A549 (cell line): ENCODE measurements around the gene PRELP. TPM values are rescaled to one million over a fixed set of nuclear protein-coding genes. Genes with fewer than 3 reads are reported as not detected.

Experiments
- ATAC-seq, 2 experiments: fragments of 200-7000 bp in 1 of 2; fragments of >200 bp in 1 of 2; cut with Nextera tagmentation in 1 of 2; cut with Tn5 transposase in 1 of 2; 3 replicates each; pipeline versions ENCODE4 v1.8.0 to v1.9.1; 2018 to 2020; ENCODE audit warnings: mild to moderate bottlenecking in 1 of 2, moderate library complexity in 1 of 2
- CTCF ChIA-PET: fragments of 300-600 bp; sonication (Branson Sonifier 250); formaldehyde crosslinking; extraction: SDS; loops from one replicate; lab custom pipeline; 2021; ENCODE audit warnings: antibody characterized with exemption, inconsistent platforms; lab: Yijun Ruan, JAX
- POLR2A ChIA-PET: fragments of 350-600 bp; formaldehyde crosslinking; extraction: SDS; loops from one replicate; lab custom pipeline; 2021; ENCODE audit warnings: antibody characterized with exemption, inconsistent platforms; lab: Yijun Ruan, JAX
- DNase-seq, 2 experiments: peaks; one replicate each; pipeline versions ENCODE4 v3.0.0 to v3.0.0-alpha.2; 2011 to 2016; ENCODE audit warnings: low read depth in 1 of 2, low spot score in 1 of 2
- FAIRE-seq: peaks from 2 replicates; lab custom pipeline; 2011; peaks lifted over from hg19 to GRCh38; lab: Jason Lieb, UNC
- H3K27ac ChIP-seq, 2 experiments: fragments of >200 bp; sonication (Bioruptor Twin); formaldehyde crosslinking; 3 replicates each; pipeline ENCODE4 v1.5.1; 2016 to 2017
- H3K4me1 ChIP-seq: fragments of >200 bp; sonication (Bioruptor Twin); formaldehyde crosslinking; 3 replicates; pipeline ENCODE4 v1.6.1; 2016
- H3K4me2 ChIP-seq: fragments of >200 bp; sonication (Bioruptor Twin); formaldehyde crosslinking; 3 replicates; pipeline ENCODE4 v1.6.1; 2016
- H3K4me3 ChIP-seq: fragments of >200 bp; sonication (Bioruptor Twin); formaldehyde crosslinking; 3 replicates; pipeline ENCODE4 v1.5.1; 2016
- H3K9me3 ChIP-seq: fragments of >200 bp; sonication (Bioruptor Twin); formaldehyde crosslinking; 3 replicates; pipeline ENCODE4 v1.6.1; 2016
- BHLHE40 ChIP-seq: IDR thresholded peaks from 2 replicates; pipeline ENCODE4 v1.6.1; 2012; ENCODE audit warnings: low read depth, low read length, inconsistent platforms
- CBX8 ChIP-seq: fragments of 200-600 bp; sonication (generic); IDR thresholded peaks from 2 replicates; pipeline ENCODE4 v1.6.1; 2016
- CHD2 ChIP-seq: fragments of 150-350 bp; IDR thresholded peaks from 2 replicates; pipeline ENCODE4 v1.6.1; 2014; ENCODE audit warnings: low read length; ENCODE audit not compliant: partially characterized antibody
- EHF ChIP-seq: fragments of 250-450 bp; sonication (Bioruptor Pico); IDR thresholded peaks from 2 replicates; pipeline ENCODE4 v1.5.0; 2020; ENCODE audit warnings: mild to moderate bottlenecking
- EP300 ChIP-seq, 2 experiments: fragments of >200 bp; sonication (Bioruptor Twin); formaldehyde crosslinking; IDR thresholded peaks; 2 replicates in 1 of 2; 3 replicates in 1 of 2; pipeline ENCODE4 v1.6.1; 2016 to 2017
- FOSL2 ChIP-seq, 2 experiments: fragments of 450-650 bp in 1 of 2; fragments of >200 bp in 1 of 2; sonication (Bioruptor Twin) in 1 of 2; formaldehyde crosslinking; IDR thresholded peaks; 2 replicates each; pipeline versions ENCODE4 v1.5.0 to v1.6.1; 2016 to 2020; ENCODE audit warnings: mild to moderate bottlenecking in 1 of 2, moderate library complexity in 1 of 2
- JUN ChIP-seq, 2 experiments: fragments of >200 bp; sonication (Bioruptor Twin); formaldehyde crosslinking; IDR thresholded peaks; 2 replicates in 1 of 2; 3 replicates in 1 of 2; pipeline ENCODE4 v1.6.1; 2016 to 2017
- JUNB ChIP-seq: fragments of >200 bp; sonication (Bioruptor Twin); formaldehyde crosslinking; IDR thresholded peaks from 2 replicates; pipeline ENCODE4 v1.6.1; 2016
- KDM5A ChIP-seq: fragments of 200-600 bp; sonication (generic); IDR thresholded peaks from 2 replicates; pipeline ENCODE4 v1.6.1; 2016; ENCODE audit warnings: antibody characterized with exemption, mild to moderate bottlenecking
- MAZ ChIP-seq: fragments of 150-350 bp; IDR thresholded peaks from 2 replicates; pipeline ENCODE4 v1.6.1; 2014; ENCODE audit warnings: antibody characterized with exemption, low read depth, low read length, borderline replicate concordance
- NFE2L2 ChIP-seq: fragments of 150-350 bp; conservative IDR thresholded peaks from 2 replicates; pipeline ENCODE4 v1.6.1; 2014; ENCODE audit warnings: low read length
- NPAS2 ChIP-seq: fragments of 250-450 bp; sonication (Bioruptor Pico); IDR thresholded peaks from 2 replicates; pipeline ENCODE4 v1.8.0; 2022; ENCODE audit warnings: mild to moderate bottlenecking, moderate library complexity, borderline replicate concordance
- POLR2A ChIP-seq: IDR thresholded peaks from 2 replicates; pipeline ENCODE4 v1.6.1; 2012; ENCODE audit warnings: mild to moderate bottlenecking, low read length
- POLR2AphosphoS2 ChIP-seq: conservative IDR thresholded peaks from 2 replicates; pipeline ENCODE4 v1.6.1; 2012; ENCODE audit warnings: low read length, improper control_type of control experiment, inconsistent platforms
- RAD21 ChIP-seq, 2 experiments: fragments of >200 bp in 1 of 2; sonication (Bioruptor Twin) in 1 of 2; formaldehyde crosslinking in 1 of 2; IDR thresholded peaks in 1 of 2; conservative IDR thresholded peaks in 1 of 2; 2 replicates in 1 of 2; 3 replicates in 1 of 2; pipeline ENCODE4 v1.6.1; 2012 to 2018; ENCODE audit warnings: inconsistent platforms in 1 of 2
- RARB ChIP-seq: fragments of 250-450 bp; sonication (Bioruptor Pico); IDR thresholded peaks from 2 replicates; pipeline ENCODE4 v1.8.0; 2021; ENCODE audit warnings: mild to moderate bottlenecking, moderate library complexity
- RCOR1 ChIP-seq: fragments of 150-350 bp; IDR thresholded peaks from 2 replicates; pipeline ENCODE4 v1.6.1; 2014; ENCODE audit warnings: antibody characterized with exemption, low read length, low read depth
- SMC3 ChIP-seq: fragments of >200 bp; sonication (Bioruptor Twin); formaldehyde crosslinking; IDR thresholded peaks from 3 replicates; pipeline ENCODE4 v1.6.1; 2018; ENCODE audit warnings: inconsistent platforms
- TP53 ChIP-seq: fragments of 250-450 bp; sonication (Bioruptor Pico); IDR thresholded peaks from 2 replicates; pipeline ENCODE4 v1.5.0; 2021; ENCODE audit warnings: mild to moderate bottlenecking, moderate library complexity
- ZFP36 ChIP-seq: fragments of 450-650 bp; IDR thresholded peaks from 2 replicates; pipeline ENCODE4 v1.6.1; 2014; ENCODE audit warnings: borderline replicate concordance; ENCODE audit not compliant: partially characterized antibody
- ZNF302 ChIP-seq: fragments of 250-450 bp; sonication (Bioruptor Pico); IDR thresholded peaks from 2 replicates; pipeline ENCODE4 v1.9.0; 2021; ENCODE audit warnings: inconsistent platforms, mild to moderate bottlenecking, moderate library complexity
- WGBS: methylation state at CpG from one replicate; pipeline ENCODE4 v1.1.6; 2017; ENCODE audit errors: missing lambda C conversion rate; 5-methylcytosine and 5-hydroxymethylcytosine counted together
- polyA plus RNA-seq, 4 experiments: library from polyadenylated mRNA; depleted of rRNA in 3 of 4; stranded (reverse); fragments of >200 nt; fragmentation: RNase III in 1 of 4; extraction: RNeasy Plus Mini Kit Qiagen cat#74134 plus additional on column Dnase treatment in 1 of 4; gene quantifications; 2 replicates in 3 of 4; 3 replicates in 1 of 4; pipeline ENCODE4 v1.2.3, GENCODE V29; 2011 to 2017
- TF ChIP-seq, protein P1 (sequence below): fragments of >200 bp; sonication (Bioruptor Twin); formaldehyde crosslinking; IDR thresholded peaks from 3 replicates; pipeline ENCODE4 v1.5.1; 2016
- TF ChIP-seq, protein P2 (sequence below): IDR thresholded peaks from 2 replicates; pipeline ENCODE4 v1.6.1; 2012; ENCODE audit warnings: low read depth, borderline replicate concordance
- TF ChIP-seq, protein P3 (sequence below): IDR thresholded peaks from 2 replicates; pipeline ENCODE4 v1.6.1; 2012

Gene PRELP
- polyA plus RNA-seq, 2 of the 4 experiments (the other 2 are of a cell fraction): not detected

DNA sequence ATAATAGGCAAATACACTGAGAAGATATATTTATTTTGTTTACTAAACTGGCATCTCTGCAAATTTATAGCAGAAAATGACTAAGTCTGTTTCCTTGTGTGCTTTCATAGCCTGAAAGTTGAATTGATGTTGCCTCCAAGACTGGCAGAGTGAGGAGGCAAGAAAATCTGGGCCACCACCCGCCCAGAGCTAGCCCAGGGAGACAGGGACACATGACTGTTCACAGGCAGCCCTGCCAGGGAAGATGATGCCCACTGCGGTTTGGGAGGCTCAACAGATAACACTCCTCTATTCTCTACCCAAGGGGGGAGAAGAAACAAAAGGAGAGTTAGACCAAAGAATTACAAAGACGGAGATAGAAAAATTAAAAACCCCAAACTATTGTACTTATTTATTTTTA lies 55.5 kb downstream of the PRELP start:
- Histone ChIP-seq H3K4me3 (no peak overlapping the region), H3K4me1 (peaks cover 38% of the 10 kb centered on the region), H3K4me2 (no peak overlapping the region), H3K27ac (no peak overlapping the region; a peak in 1 of 6 replicates), H3K9me3 (no peaks in the 10 kb centered on the region)
- no peak for DNase-seq
- no peak for ATAC-seq
- no peak for FAIRE-seq
- whole genome bisulfite sequencing: 81% methylated on average over 3 of the region's 3 CpGs
- ChIA-PET POLR2A (no interaction called here), CTCF (interaction anchor here (0.5 to 1.6 kb wide), 4 partner anchors 12 to 89 kb away, joined by 3 to 5 read pairs (median 4); no protein-coding TSS in a partner anchor)
- TF ChIP-seq CHD2 (no peak), TP53 (CRISPR knock-in tag) (no peak)

DNA sequence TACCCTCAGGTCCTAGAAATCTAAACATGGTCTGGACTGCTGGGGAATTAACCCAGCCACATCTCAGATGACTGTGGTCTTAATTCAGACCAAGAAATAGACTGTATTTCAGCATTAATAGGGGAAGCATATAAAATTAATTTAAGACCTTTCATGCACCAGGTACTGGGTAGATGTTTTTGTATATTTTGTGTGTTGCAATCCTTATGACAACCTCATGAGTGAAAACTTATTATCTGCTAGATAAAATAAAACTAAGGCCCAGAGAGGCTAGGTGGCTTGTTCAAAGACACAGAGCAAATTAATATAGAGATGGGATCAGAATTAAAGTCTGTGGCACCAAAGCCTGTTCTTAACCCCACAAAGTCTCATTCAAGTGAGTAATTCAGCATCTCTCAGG lies 58.4 kb downstream of the PRELP start:
- TF ChIP-seq CBX8 (no peak), SMC3 (no peak), RCOR1 (no peak), MAZ (no peak), POLR2A (no peak), JUN (IDR thresholded peaks at IDR 0.05) (no peak), NFE2L2 (no peak), RAD21 (conservative IDR thresholded peaks at IDR 0.05 in 1 of 2, IDR thresholded peaks at IDR 0.05 in 1 of 2) (no peak), TP53 (CRISPR knock-in tag) (no peak), RARB (CRISPR knock-in tag) (no peak), KDM5A (no peak), ZFP36 (no peak), BHLHE40 (no peak), ZNF302 (CRISPR knock-in tag) (no peak), EHF (CRISPR knock-in tag) (no peak), POLR2AphosphoS2 (no peak)
- TF ChIP-seq, protein P1, sequence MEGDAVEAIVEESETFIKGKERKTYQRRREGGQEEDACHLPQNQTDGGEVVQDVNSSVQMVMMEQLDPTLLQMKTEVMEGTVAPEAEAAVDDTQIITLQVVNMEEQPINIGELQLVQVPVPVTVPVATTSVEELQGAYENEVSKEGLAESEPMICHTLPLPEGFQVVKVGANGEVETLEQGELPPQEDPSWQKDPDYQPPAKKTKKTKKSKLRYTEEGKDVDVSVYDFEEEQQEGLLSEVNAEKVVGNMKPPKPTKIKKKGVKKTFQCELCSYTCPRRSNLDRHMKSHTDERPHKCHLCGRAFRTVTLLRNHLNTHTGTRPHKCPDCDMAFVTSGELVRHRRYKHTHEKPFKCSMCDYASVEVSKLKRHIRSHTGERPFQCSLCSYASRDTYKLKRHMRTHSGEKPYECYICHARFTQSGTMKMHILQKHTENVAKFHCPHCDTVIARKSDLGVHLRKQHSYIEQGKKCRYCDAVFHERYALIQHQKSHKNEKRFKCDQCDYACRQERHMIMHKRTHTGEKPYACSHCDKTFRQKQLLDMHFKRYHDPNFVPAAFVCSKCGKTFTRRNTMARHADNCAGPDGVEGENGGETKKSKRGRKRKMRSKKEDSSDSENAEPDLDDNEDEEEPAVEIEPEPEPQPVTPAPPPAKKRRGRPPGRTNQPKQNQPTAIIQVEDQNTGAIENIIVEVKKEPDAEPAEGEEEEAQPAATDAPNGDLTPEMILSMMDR: no peak
- TF ChIP-seq, protein P2, sequence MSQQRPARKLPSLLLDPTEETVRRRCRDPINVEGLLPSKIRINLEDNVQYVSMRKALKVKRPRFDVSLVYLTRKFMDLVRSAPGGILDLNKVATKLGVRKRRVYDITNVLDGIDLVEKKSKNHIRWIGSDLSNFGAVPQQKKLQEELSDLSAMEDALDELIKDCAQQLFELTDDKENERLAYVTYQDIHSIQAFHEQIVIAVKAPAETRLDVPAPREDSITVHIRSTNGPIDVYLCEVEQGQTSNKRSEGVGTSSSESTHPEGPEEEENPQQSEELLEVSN: no peak
- H3K4me1 ChIP-seq: peaks cover 56% of the 10 kb centered on the region
- peak overlapping the region; percentile 68 for H3K4me2 ChIP-seq
- FAIRE-seq (no peak), DNase-seq (no peak), ATAC-seq (no peak)
- no peak overlapping the region for H3K4me3 ChIP-seq
- no peaks in the 10 kb centered on the region for H3K9me3 ChIP-seq
- H3K27ac ChIP-seq: peak overlapping the region; percentile 72 to 84
- ChIA-PET POLR2A (no interaction called here), CTCF (interaction anchor here (0.6 to 1.6 kb wide), 4 partner anchors 13 to 168 kb away, joined by 3 to 4 read pairs (median 3); no protein-coding TSS in a partner anchor)

DNA sequence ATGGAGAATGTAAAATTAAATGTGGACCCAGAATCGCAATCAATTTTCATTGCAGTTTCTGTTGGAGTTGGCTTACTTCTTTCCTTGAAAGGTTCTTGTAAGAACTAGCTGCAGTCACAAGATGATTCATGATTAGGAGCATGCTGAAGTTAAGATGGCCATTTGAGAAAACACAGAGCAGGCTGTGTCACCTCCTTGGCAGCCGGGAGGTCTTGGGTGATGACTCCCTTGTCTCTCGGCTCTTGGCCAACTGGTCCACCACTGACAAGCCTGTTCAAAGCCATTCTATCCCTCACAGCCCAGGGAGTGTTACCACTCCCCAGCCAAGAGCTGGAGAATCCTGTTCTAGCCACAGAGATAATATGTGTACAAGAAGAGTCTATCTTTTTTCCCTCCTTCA lies 58.9 kb downstream of the PRELP start:
- H3K27ac ChIP-seq: peak overlapping the region; percentile 72 to 84
- peaks cover 56% of the 10 kb centered on the region for H3K4me1 ChIP-seq
- POLR2A ChIA-PET: no interaction called here
- CTCF ChIA-PET: interaction anchor here (0.6 to 1.6 kb wide), 4 partner anchors 14 to 167 kb away, joined by 3 to 4 read pairs (median 3); no protein-coding TSS in a partner anchor
- DNase-seq (peak; percentile 49 to 71), FAIRE-seq (no peak), ATAC-seq (peak; percentile 42 to 71; a peak in 5 of 6 replicates)
- H3K4me2 ChIP-seq: peak overlapping the region; percentile 68
- peak in 1 of 2 experiments; percentile 18; a peak in 1 of 5 replicates for TF ChIP-seq EP300 (IDR thresholded peaks at IDR 0.05)
- no peak for TF ChIP-seq NPAS2 (CRISPR knock-in tag)
- peak; percentile 52 for TF ChIP-seq JUNB
- TF ChIP-seq, protein P3, sequence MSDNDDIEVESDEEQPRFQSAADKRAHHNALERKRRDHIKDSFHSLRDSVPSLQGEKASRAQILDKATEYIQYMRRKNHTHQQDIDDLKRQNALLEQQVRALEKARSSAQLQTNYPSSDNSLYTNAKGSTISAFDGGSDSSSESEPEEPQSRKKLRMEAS: peak; percentile 25; the same call in 1 of the 2 replicates
- TF ChIP-seq FOSL2 (IDR thresholded peaks at IDR 0.05): peak; percentile 28; the same call in 1 of the 2 replicates
- peak; percentile 53; the same call in 1 of the 2 replicates for TF ChIP-seq FOSL2 (CRISPR knock-in tag; IDR thresholded peaks at IDR 0.05)
- 4% methylated on average over 3 of the region's 3 CpGs for WGBS
- H3K9me3 ChIP-seq: no peaks in the 10 kb centered on the region
- no peak overlapping the region for H3K4me3 ChIP-seq
